ENCODE data around the gene POU2AF1.

- TF ChIP-seq CTCF (IDR thresholded peaks at IDR 0.05): no peak
- TF ChIP-seq POLR2A (IDR thresholded peaks at IDR 0.05): no peak
Observed at GRCh38 chr11:111336062-111336461, 43.0 kb downstream of the POU2AF1 start.
